ENCODE measurements around the gene BOK. TPM values are rescaled to one million over a fixed set of nuclear protein-coding genes. Genes with fewer than 3 reads are reported as not detected.

Gene BOK
- total RNA-seq, 1 experiment from 2014 or later: 41.5 TPM

GRCh38 chr2:241540401-241540770 lies 18.2 kb upstream of the BOK start (continued):
- TF ChIP-seq YY1 (IDR thresholded peaks at IDR 0.05; ENCODE audit: extremely low read depth, insufficient replicate concordance, low read depth, low read length) (no peak), CEBPB (IDR thresholded peaks at IDR 0.05; ENCODE audit: low read depth) (no peak), MAX (IDR thresholded peaks at IDR 0.05) (no peak), SIN3A (IDR thresholded peaks at IDR 0.05; ENCODE audit: low read depth) (no peak), ZBTB33 (IDR thresholded peaks at IDR 0.05; ENCODE audit: extremely low read depth, insufficient replicate concordance, low read length) (no peak), FOSL1 (IDR thresholded peaks at IDR 0.05; ENCODE audit: low read depth) (no peak), EGR1 (IDR thresholded peaks at IDR 0.05; ENCODE audit: low read depth) (no peak), JUND (IDR thresholded peaks at IDR 0.05) (no peak), ELF1 (IDR thresholded peaks at IDR 0.05; ENCODE audit: borderline replicate concordance, low read depth) (no peak)

- TF ChIP-seq EZH2phosphoT487 (IDR thresholded peaks at IDR 0.05; ENCODE audit: borderline replicate concordance): no peak
- TF ChIP-seq ELF1 (IDR thresholded peaks at IDR 0.05; ENCODE audit: borderline replicate concordance, low read depth): no peak
- TF ChIP-seq ZFX (IDR thresholded peaks at IDR 0.05): no peak
- TF ChIP-seq FOSL1 (IDR thresholded peaks at IDR 0.05; ENCODE audit: low read depth): no peak
- no peak for TF ChIP-seq ATF3 (IDR thresholded peaks at IDR 0.05)
- no peak for TF ChIP-seq CTCF (IDR thresholded peaks at IDR 0.05 in 2 of 3, conservative IDR thresholded peaks at IDR 0.05 in 1 of 3; ENCODE audit: borderline replicate concordance in 1 of 3, insufficient read depth in 1 of 3, low read depth in 2 of 3, low read length in 2 of 3)
- no peak for TF ChIP-seq YY1 (IDR thresholded peaks at IDR 0.05; ENCODE audit: extremely low read depth, insufficient replicate concordance, low read depth, low read length)
- peak; percentile 52; the same call in 1 of the 2 replicates for TF ChIP-seq CBX3 (IDR thresholded peaks at IDR 0.05; ENCODE audit: low read depth)
- peak; percentile 50; the same call in 1 of the 2 replicates for TF ChIP-seq SP1 (IDR thresholded peaks at IDR 0.05; ENCODE audit: low read depth)
- TF ChIP-seq MAX (IDR thresholded peaks at IDR 0.05): peak; percentile 96
- TF ChIP-seq POLR2AphosphoS5 (IDR thresholded peaks at IDR 0.05; ENCODE audit: low read depth, low read length): peak; percentile 43; the same call in 1 of the 2 replicates
Observed at GRCh38 chr2:241540771-241541561, 17.6 kb upstream of the BOK start.

More at GRCh38 chr2:241540771-241541561, 17.6 kb upstream of the BOK start:
- no TSS peak for BruUV-seq (replicated peaks)
- no peaks in the 10 kb centered on the region for H4K20me1 ChIP-seq (ENCODE audit: insufficient read depth)
- ChIA-PET POLR2A (interaction anchor here (0.6 kb wide), 1 partner anchor 18 kb away, joined by 3 read pairs; the partner anchor contains the start of gene BOK), RAD21 (ENCODE audit: low non-redundant PET in 1 of 2, low total read pairs in 2 of 2, uncharacterized antibody in 2 of 2, unreplicated experiment in 2 of 2) (no interaction called here), CTCF (no interaction called here)
- H3K36me3 ChIP-seq (ENCODE audit: control insufficient read depth in 1 of 2, insufficient read depth in 2 of 2, low read length in 2 of 2): no peaks in the 10 kb centered on the region
- peak overlapping the region; percentile 91 for H2AFZ ChIP-seq (ENCODE audit: low read depth, low read length, poor library complexity, severe bottlenecking)
- no peaks in the 10 kb centered on the region for H3K9me3 ChIP-seq (ENCODE audit: control insufficient read depth in 1 of 2, insufficient read depth in 1 of 2, low read depth in 1 of 2, low read length in 2 of 2)
- H3K4me3 ChIP-seq (replicated peaks in 1 of 2; ENCODE audit: low read depth in 1 of 2, low read length in 2 of 2): peak overlapping the region; percentile 35 to 53
- H3K79me2 ChIP-seq (ENCODE audit: insufficient read depth, low read length): no peaks in the 10 kb centered on the region
- peak overlapping the region; percentile 84 for H3K4me2 ChIP-seq (ENCODE audit: low read length)
- H3K9ac ChIP-seq (ENCODE audit: low read length): peak overlapping the region; percentile 38
- H3K4me1 ChIP-seq (ENCODE audit: control insufficient read depth in 1 of 2, insufficient read depth in 2 of 2, low read length in 2 of 2): peaks cover 7 to 20% of the 10 kb centered on the region in 2 experiments
- no peaks in the 10 kb centered on the region for H3K9me2 ChIP-seq (ENCODE audit: insufficient read depth)
- intact Hi-C loops (cut with micrococcal nuclease): no loop called here
- DNase-seq (ENCODE audit: low read depth, low spot score) (peak; percentile 70), ATAC-seq (peak; percentile 90)
- H3K27me3 ChIP-seq (ENCODE audit: insufficient read depth, low read length): no peaks in the 10 kb centered on the region
- peak overlapping the region; percentile 16; the same call in 1 of the 2 replicates for H3K27ac ChIP-seq (ENCODE audit: low read depth, low read length)

Data from HCT116 (cell line).